HFF-Myc (cell line): ENCODE measurements around the gene METRNL.

ENCODE experiments used
- DNase-seq: peaks from one replicate; pipeline ENCODE4 v3.0.0-alpha.2; 2011; ENCODE audit warnings: low read depth; ENCODE audit errors: extremely low read depth
- H3K4me3 ChIP-seq: replicated peaks from 2 replicates; pipeline ENCODE4 v1.5.1; 2011; ENCODE audit warnings: low read depth, mild to moderate bottlenecking, control low read depth, low read length
- TF ChIP-seq, protein P1 (sequence below): IDR thresholded peaks from 2 replicates; pipeline ENCODE4 v1.5.1; 2012; ENCODE audit warnings: mild to moderate bottlenecking, low read depth, low read length, control low read depth; ENCODE audit errors: missing control alignments

The METRNL gene

DNA sequence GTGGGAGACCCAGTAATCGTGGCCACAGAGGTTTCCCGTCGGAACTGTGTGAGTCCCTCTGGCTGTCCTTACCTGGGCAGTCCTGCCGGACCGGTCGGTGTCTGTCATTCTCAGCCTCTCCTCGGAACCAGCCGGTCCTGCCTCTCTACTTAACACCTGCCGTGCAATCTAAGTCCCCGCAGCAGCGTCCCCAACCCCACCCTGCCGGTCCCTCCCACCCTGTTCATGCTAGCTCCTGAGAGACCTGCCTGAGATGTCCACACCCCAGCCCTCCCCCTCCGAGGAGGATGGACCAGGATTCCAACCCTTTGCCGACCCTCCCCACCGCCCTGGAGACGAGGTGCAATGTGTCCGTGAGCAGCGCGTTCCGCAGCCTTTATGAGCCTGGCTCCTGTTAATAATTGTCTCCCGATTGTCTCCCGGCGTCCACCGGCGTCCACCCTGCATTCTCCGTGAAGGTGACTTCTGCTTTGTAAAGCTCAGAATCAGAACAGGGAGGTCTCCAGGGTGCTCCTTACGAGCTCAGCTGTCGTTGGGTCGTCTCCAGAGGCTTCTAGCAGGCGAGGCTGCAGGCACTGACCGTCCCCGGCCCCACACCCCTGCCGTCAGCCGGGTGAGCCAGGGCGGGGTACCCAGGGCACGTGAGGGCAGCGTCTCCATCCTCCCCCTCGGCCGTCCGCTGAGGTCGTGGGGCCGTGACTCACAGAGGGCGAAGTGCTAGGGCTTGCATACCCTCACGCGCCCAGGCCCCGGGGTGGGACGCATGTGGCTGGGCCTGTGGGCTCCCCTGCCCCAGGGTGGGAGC is 10.1 kb downstream of the METRNL start:
- no peak for DNase-seq
- no peak overlapping the region for H3K4me3 ChIP-seq
- TF ChIP-seq, protein P1, sequence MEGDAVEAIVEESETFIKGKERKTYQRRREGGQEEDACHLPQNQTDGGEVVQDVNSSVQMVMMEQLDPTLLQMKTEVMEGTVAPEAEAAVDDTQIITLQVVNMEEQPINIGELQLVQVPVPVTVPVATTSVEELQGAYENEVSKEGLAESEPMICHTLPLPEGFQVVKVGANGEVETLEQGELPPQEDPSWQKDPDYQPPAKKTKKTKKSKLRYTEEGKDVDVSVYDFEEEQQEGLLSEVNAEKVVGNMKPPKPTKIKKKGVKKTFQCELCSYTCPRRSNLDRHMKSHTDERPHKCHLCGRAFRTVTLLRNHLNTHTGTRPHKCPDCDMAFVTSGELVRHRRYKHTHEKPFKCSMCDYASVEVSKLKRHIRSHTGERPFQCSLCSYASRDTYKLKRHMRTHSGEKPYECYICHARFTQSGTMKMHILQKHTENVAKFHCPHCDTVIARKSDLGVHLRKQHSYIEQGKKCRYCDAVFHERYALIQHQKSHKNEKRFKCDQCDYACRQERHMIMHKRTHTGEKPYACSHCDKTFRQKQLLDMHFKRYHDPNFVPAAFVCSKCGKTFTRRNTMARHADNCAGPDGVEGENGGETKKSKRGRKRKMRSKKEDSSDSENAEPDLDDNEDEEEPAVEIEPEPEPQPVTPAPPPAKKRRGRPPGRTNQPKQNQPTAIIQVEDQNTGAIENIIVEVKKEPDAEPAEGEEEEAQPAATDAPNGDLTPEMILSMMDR: no peak

DNA sequence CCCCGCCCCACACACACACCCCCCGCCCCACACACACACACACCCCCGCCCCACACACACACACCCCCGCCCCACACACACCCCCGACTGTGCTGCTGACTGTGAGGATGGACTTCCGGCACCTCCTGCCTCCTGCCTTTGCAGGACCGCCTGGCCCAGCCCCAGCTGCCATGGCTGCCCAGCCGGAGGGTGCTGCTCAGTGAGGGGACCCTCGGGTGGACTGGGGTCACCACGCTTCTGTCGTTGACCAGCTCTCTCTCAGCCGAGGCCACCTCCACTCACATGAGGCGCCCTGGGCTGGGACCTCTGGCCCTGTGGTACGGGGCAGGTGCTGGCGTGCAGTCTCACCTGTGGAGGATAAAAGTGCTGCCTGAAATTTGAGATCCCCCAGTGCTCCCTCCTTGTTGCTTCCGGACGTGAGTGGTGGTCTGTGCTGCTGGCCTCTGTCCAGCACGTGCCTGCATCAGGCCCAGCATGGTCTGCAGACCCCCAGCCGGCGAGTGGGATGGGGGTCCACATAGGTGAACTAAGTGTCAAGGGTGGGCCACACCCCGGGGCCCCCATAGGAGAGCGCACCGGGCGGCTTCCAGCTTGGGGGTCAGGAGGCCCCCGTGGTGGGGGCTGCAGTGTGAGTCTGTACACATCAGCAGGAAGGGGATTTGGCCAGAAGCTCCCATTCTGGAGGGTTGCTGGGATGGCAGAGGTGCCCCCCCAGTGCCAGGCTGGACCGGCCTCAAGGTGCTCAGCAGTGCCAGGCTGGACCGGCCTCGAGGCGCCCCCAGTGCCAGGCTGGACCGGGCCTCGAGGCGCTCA is 11.2 kb downstream of the METRNL start:
- TF ChIP-seq, protein P1: no peak
- no peak overlapping the region for H3K4me3 ChIP-seq
- no peak for DNase-seq

DNA sequence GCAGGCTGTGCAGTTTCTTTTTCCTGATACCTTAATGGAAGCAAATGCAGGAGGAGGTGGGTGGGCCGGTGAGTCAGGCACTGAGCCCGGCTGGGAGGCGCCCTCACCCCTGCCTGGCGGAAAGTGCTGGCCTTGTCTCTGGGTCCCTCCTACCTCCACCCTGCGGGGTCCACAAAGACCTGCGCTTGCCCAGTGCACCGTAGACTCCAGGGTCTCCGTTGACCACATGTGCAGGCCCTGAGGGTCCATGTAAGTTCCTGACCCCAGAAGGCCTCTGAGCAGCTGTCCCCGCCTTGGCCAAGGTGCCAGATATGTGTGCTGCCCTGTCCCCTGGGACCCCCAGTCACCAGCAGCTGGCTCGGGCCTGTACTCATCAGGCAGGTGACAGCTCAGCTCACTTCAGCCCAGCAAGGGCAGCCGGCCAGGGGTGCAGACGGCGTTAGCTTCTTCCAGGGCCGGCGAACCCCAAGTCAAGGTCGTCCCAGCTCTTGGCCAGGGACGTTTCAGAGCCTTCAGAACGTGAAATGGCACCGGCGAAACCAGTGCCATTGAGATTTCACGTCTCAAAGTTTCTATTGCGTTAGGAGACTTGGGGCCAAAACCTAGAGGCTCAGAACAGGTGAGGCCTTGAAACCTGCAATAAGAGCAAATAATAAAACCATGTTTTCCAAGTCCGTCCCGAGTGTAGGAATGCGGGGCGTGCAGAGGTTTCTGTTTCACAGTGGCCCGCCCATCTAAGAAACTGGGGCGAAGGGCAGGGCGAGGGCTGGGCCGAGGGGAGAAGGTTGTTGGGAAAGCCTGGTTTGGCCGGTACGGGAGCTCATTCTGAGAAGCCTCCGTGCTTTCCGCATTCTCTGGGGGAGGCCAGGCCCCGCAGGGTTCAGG is 12.1 kb downstream of the METRNL start:
- H3K4me3 ChIP-seq: no peak overlapping the region
- TF ChIP-seq, protein P1: no peak
- DNase-seq: no peak

DNA sequence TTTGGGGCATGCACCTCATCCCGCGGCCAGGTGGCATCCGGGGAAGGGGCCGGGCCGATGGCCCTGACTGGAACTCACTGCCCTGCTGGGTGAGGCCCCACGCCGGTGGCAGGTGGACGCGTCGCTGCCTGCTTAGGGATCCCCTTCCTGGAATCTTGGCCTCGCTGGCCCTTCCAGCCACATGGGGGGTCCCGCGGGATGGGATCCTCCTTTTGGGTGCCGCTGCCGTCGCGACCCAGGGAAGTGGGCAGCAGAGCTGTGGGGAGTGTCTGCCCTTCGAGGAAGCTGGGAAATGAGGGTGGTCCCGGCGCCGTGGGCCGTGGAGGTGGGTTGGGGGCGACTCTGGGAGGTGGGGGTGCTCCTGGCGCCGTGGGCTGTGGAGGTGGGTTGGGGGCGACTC is 12.8 kb downstream of the METRNL start:
- no peak for DNase-seq
- TF ChIP-seq, protein P1: no peak
- no peak overlapping the region for H3K4me3 ChIP-seq

DNA sequence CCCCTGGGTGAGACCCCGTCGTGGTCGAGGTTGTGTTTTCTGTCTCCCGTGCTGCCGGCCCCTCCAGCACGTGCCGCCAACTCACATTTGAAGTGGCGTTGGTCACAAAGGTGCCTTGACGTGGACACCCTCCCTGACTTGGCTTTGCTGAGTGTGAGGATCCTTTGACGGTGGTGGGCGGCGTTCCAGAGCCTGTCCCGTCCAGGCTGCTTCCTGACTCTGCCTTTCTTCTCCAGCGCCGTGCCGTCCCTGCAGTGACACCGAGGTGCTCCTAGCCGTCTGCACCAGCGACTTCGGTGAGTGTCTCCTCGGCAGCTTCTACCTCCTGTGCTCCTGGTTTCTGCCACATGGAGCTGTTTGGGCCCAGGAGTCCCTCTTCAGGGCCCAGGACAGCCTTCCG is 13.5 kb downstream of the METRNL start:
- TF ChIP-seq, protein P1: no peak
- no peak overlapping the region for H3K4me3 ChIP-seq
- no peak for DNase-seq

DNA sequence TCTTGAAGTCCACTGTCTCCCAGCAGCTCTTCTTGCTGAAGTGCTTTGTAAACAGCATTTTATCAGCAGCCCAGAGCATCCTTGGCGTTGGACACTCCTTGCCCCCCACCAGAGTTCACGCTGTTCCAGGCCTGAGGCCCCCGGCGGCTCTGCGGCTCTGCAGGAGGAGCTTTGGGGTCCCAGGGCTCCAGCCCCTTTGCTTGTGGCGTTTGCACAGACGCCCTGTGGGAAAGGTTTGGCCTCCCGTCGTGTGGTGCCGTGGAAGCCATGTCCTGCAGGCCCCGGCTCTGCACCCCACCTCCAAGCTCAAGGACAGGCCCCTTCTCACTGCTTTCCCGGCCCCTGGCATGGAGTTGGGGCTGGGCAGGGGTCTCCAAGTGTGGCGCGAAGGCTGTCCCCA is 14.1 kb downstream of the METRNL start:
- no peak for DNase-seq
- H3K4me3 ChIP-seq: no peak overlapping the region
- TF ChIP-seq, protein P1: no peak
